ENCODE data around the gene ARIH2.

ARIH2 gene

GRCh38 chr3:48929358-48930035 lies 10.9 kb downstream of the ARIH2 start:
- DNase-seq: no peak

DNA sequence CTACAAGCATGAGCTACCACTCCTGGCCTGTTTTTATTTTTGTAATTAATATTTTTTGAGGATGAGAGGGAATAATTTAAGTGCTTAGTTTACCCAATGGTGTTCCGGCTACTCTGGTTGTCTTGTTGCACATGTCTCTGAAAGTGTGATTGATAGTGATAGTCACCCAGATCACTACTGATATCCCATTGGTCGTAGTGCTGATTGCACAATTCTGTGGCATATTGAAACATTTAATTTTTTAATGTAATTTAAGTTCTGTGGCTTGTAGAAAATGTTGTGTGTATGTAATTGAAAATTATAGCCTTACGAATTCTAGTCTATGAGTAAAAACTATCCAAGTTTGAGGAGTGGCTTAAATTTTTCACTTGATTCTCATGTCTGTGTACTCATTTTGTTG lies 11.9 kb downstream of the ARIH2 start:
- DNase-seq: no peak

- DNase-seq: no peak
These were observed 13.4 kb downstream of the ARIH2 start for GRCh38 chr3:48931944-48932580.

DNA sequence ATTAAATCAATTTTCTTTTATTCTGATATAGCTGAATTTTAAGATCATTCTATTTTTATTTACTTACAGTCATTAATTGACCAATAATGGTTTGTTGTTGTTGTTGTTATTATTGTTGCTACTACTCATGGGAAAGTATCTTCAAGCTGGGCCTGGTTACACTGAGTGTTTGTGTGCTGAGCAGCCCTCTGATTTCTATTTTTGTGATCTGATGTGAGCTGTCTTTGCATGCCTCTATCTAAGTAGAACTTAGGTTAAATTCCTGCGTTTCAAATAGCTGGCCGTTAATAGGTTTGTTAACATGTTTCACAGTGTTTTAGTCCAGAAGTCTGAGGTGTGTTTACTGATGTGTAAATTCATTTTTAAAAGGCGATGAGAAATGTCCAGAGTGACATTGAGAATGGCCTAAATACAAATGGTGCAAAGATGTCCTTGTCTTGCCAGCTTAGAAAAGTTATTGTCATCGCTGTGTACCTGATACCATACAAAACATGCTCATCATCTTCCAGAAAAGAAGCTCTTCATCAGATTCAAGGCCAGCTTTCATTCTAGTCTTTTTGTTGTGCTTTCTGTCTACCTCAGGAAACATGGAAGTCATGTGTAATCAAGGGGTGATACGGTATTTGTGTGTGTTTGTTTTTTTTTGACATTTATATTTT lies 15.8 kb downstream of the ARIH2 start:
- DNase-seq: no peak

- no peak for DNase-seq
These were observed 16.9 kb downstream of the ARIH2 start for GRCh38 chr3:48935530-48935929.

- DNase-seq: no peak
These were observed 19.5 kb downstream of the ARIH2 start for GRCh38 chr3:48938156-48938555.

- DNase-seq: no peak
These were observed 20.0 kb downstream of the ARIH2 start for GRCh38 chr3:48938689-48939088.

DNA sequence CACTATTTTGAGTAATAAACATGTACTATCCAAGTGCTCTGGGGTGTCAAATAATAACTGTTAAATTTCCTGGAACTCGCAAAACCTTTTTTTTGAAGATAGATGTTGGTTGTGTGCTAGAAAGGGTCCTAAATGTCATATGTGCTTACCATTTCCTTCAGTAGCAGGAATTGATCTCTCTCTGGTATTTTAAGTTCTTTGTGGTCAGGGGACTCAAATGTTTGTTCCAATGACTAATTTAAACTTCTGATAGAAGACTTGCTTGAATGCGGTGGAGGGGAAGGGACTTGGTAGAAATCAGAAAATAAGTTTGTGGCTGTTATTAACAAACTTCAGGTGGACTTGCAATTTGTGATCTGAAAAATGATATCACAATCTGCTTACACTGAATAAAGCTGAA lies 26.8 kb downstream of the ARIH2 start:
- DNase-seq: no peak

- DNase-seq: no peak
These were observed 27.4 kb downstream of the ARIH2 start for GRCh38 chr3:48945891-48946549.

- DNase-seq: no peak
These were observed 30.7 kb downstream of the ARIH2 start for GRCh38 chr3:48949376-48949717.

- DNase-seq: no peak
These were observed 31.4 kb downstream of the ARIH2 start for GRCh38 chr3:48950051-48950450.

DNA sequence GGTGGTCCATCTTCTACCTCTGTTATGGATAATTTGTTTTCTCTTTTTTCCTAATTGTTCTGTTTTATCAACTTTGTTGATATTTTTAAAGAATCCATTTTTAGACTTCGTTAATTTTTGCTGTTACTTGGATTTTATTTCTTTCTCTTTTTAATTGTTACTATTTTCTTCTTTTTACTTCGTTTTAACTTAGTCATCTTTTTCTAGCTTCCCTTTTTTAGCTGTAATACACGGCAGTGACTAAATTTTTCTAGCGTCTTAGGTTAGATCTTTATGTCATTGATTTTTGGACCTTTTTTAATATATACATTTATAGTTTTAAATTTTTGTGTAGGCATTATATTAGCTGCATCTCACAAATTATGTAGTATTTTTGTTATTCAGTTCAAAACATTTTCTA lies 33.1 kb downstream of the ARIH2 start:
- no peak for DNase-seq

GRCh38 chr3:48952510-48953118 lies 34.0 kb downstream of the ARIH2 start:
- no peak for DNase-seq

GRCh38 chr3:48957006-48957705 lies 38.5 kb downstream of the ARIH2 start:
- DNase-seq: no peak

- DNase-seq: no peak
These were observed 42.3 kb downstream of the ARIH2 start for GRCh38 chr3:48960841-48961413.

DNA sequence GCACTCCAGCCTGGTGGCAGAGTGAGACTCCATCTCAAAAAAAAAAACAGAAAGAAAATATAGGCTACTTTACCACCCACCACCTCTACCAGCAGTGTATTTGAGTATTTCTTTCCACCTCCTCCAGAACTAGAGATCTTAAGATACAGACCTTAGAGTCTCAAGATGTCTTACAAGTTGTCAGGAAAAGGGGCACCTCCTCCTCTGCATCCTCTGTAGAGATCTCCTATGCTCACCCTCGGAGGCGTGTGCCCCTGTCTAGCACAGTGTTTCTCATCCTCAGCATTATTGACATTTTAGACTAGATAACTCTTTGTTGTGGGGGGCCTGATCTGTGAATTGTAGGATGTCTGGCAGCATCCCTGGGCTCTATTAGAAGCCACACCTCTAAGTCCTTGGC lies 43.7 kb downstream of the ARIH2 start:
- no peak for DNase-seq

DNA sequence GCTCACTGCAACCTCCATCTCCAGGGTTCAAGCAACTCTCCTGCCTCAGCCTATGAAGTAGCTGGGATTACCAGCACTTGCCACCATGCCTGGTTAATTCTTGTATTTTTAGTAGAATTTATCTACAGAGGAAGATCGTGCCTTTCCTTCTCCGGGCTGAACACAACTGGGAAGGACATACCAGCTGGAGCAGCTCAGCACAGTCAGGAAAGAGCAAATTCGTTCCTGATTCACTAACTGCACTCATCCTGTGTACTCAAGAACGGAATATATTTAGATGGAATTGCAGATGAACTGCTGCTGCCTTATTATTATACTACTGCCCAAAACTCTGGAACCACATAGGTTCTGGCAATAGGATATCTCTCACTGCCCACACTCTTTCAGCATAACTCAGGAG lies 44.3 kb downstream of the ARIH2 start:
- no peak for DNase-seq

DNA sequence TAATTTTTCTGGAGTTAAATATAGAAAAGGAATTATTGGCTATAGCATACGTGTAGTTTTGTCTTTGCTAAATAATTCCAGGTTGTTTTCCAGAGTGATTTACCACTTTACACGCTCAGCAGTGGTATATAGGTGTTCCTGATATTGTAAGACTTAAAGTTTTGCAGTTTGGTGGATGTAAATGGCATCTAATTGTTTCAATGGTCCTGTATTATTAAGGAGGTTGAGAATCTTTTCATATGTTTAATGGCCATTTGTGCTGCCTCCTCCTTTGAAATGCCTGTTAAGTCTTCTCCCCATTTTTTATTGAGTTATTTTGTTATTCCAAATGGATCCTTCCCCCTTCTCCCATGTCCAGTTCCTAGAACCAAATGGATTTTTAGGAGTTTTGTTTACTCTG lies 44.9 kb downstream of the ARIH2 start:
- no peak for DNase-seq

GRCh38 chr3:48966367-48966766 lies 47.7 kb downstream of the ARIH2 start:
- DNase-seq: no peak

DNA sequence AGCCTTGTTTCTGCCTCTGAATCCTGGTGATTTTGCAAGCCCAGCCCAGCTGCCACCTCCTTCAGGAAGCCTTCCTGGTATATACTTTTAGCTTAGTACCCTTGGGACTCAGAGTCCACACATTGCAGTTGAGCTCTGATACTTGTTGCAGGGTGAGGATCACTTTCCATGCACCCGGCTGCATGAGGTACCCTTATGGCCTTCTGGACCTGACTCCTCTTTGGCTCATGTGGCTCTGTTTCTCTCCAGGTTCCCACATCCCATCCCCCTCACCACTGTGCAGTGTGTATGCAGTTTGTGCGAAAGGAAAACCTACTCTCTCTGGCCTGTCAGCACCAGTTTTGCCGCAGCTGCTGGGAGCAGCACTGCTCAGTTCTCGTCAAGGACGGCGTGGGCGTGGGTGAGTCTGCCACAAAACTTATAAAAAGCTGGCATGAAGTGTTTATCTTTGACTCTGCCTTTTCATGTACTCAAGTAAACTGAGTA lies 48.3 kb downstream of the ARIH2 start:
- no peak for DNase-seq

GRCh38 chr3:48970586-48970985 lies 51.9 kb downstream of the ARIH2 start:
- no peak for DNase-seq
